Prostate gland (tissue), 2 donors: Measurements from ENCODE around the gene MAP3K9.

ENCODE experiments used
- CTCF ChIP-seq, 4 experiments: fragments of 200-600 bp in 2 of 4; fragments of 450-650 bp in 2 of 4; sonication (generic) in 2 of 4; IDR thresholded peaks; 1 replicate in 3 of 4; 2 replicates in 1 of 4; pipeline ENCODE4 v1.5.1; 2016 to 2019; ENCODE audit warnings: antibody characterized with exemption in 4 of 4, mild to moderate bottlenecking in 2 of 4, moderate library complexity in 2 of 4
- POLR2AphosphoS5 ChIP-seq: sonication (generic); formaldehyde crosslinking; IDR thresholded peaks from one replicate; pipeline ENCODE4 v1.6.1; 2017; ENCODE audit warnings: antibody characterized with exemption

- TF ChIP-seq CTCF (IDR thresholded peaks at IDR 0.05) (no peak), POLR2AphosphoS5 (no peak)
These were observed 18.4 kb upstream of the MAP3K9 start for GRCh38 chr14:70827752-70828151.
